ENCODE measurements around the gene SPEM2.
"Not testable (repeated sequence)": the region's sequence is repeated elsewhere in the genome, so short reads cannot be mapped to it uniquely, and the experiment has no call there.

SPEM2 gene

GRCh38 chr17:7468804-7469389, 43.5 kb downstream of the SPEM2 start:
- no peak for DNase-seq

- DNase-seq, result not testable (repeated sequence)
These were observed 44.4 kb downstream of the SPEM2 start for GRCh38 chr17:7469843-7470242.

GRCh38 chr17:7470457-7470973, 45.1 kb downstream of the SPEM2 start:
- not testable (repeated sequence) for DNase-seq

- no peak for DNase-seq
These were observed 46.3 kb downstream of the SPEM2 start for GRCh38 chr17:7471729-7472128.

- DNase-seq, result not testable (repeated sequence)
These were observed 49.4 kb downstream of the SPEM2 start for GRCh38 chr17:7474767-7475166.

- DNase-seq, result no peak
These were observed 50.5 kb downstream of the SPEM2 start for GRCh38 chr17:7475764-7476422.

- DNase-seq, result no peak
These were observed 51.1 kb downstream of the SPEM2 start for GRCh38 chr17:7476494-7476893.

GRCh38 chr17:7476951-7477350, 51.5 kb downstream of the SPEM2 start:
- DNase-seq, result no peak
